ENCODE results near the gene SLC39A11. TPM values are rescaled to one million over a fixed set of nuclear protein-coding genes. Genes with fewer than 3 reads are reported as not detected.

Gene SLC39A11
- total and polyA plus RNA-seq, 2 of the 13 experiments (the other 11 are each of a cell fraction or from before 2014, with no cell fraction given): 17.2 to 31.5 TPM

DNA sequence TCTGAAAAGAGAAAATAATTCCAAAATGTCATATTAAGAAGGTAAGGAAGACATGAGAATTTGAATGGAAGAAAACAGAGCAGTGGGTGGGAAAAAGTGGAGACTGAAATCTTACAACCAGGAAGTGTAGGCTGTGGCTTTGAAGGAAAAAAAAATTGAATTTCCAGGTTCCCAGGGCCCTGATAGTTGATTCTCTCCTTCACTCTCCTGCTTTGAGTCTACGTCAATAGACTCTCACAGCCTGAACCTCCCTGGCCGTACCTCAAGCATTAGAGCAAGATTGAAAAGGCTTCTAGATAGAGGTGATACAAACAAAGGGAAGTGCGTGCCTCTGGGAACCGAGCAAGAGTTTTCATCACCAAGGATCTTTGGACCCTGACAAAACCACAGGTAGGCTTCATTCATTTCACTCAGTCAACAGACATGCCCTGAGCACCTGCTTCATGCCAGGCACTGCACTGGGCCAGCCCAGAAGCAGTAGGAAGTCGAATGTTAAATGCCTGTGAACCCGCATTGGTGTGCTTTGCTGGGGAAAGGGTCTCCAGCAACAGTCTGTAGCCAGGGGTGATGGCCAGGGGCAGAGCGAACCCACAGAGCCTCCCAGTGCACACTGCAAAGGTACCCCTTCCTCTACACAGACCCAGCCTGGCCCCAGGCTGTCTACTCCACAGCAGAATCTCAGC lies 163.9 kb downstream of the SLC39A11 start (continued):
- TF ChIP-seq, protein P1, sequence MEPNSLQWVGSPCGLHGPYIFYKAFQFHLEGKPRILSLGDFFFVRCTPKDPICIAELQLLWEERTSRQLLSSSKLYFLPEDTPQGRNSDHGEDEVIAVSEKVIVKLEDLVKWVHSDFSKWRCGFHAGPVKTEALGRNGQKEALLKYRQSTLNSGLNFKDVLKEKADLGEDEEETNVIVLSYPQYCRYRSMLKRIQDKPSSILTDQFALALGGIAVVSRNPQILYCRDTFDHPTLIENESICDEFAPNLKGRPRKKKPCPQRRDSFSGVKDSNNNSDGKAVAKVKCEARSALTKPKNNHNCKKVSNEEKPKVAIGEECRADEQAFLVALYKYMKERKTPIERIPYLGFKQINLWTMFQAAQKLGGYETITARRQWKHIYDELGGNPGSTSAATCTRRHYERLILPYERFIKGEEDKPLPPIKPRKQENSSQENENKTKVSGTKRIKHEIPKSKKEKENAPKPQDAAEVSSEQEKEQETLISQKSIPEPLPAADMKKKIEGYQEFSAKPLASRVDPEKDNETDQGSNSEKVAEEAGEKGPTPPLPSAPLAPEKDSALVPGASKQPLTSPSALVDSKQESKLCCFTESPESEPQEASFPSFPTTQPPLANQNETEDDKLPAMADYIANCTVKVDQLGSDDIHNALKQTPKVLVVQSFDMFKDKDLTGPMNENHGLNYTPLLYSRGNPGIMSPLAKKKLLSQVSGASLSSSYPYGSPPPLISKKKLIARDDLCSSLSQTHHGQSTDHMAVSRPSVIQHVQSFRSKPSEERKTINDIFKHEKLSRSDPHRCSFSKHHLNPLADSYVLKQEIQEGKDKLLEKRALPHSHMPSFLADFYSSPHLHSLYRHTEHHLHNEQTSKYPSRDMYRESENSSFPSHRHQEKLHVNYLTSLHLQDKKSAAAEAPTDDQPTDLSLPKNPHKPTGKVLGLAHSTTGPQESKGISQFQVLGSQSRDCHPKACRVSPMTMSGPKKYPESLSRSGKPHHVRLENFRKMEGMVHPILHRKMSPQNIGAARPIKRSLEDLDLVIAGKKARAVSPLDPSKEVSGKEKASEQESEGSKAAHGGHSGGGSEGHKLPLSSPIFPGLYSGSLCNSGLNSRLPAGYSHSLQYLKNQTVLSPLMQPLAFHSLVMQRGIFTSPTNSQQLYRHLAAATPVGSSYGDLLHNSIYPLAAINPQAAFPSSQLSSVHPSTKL (CRISPR knock-in tag; IDR thresholded peaks at IDR 0.05): peak; percentile 88
- TF ChIP-seq CHD4 (IDR thresholded peaks at IDR 0.05; ENCODE audit: borderline replicate concordance, low read length) (no peak), SKI (IDR thresholded peaks at IDR 0.05; ENCODE audit: partially characterized antibody) (no peak), PAXIP1 (CRISPR knock-in tag; conservative IDR thresholded peaks at IDR 0.05) (peak; percentile 66), RARA (CRISPR knock-in tag; IDR thresholded peaks at IDR 0.05) (peak; percentile 46; the same call in 1 of the 2 replicates)
- TF ChIP-seq, protein P2, sequence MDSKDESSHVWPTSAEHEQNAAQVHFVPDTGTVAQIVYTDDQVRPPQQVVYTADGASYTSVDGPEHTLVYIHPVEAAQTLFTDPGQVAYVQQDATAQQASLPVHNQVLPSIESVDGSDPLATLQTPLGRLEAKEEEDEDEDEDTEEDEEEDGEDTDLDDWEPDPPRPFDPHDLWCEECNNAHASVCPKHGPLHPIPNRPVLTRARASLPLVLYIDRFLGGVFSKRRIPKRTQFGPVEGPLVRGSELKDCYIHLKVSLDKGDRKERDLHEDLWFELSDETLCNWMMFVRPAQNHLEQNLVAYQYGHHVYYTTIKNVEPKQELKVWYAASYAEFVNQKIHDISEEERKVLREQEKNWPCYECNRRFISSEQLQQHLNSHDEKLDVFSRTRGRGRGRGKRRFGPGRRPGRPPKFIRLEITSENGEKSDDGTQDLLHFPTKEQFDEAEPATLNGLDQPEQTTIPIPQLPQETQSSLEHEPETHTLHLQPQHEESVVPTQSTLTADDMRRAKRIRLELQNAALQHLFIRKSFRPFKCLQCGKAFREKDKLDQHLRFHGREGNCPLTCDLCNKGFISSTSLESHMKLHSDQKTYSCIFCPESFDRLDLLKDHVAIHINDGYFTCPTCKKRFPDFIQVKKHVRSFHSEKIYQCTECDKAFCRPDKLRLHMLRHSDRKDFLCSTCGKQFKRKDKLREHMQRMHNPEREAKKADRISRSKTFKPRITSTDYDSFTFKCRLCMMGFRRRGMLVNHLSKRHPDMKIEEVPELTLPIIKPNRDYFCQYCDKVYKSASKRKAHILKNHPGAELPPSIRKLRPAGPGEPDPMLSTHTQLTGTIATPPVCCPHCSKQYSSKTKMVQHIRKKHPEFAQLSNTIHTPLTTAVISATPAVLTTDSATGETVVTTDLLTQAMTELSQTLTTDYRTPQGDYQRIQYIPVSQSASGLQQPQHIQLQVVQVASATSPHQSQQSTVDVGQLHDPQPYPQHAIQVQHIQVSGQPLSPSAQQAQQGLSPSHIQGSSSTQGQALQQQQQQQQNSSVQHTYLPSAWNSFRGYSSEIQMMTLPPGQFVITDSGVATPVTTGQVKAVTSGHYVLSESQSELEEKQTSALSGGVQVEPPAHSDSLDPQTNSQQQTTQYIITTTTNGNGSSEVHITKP (CRISPR knock-in tag; IDR thresholded peaks at IDR 0.05; ENCODE audit: low read depth): no peak; the same call in 1 of the 2 replicates

Measured in HepG2 (cell line).